Measurements from ENCODE around the gene SLC37A4.

GRCh38 chr11:119065369-119065768, 34.7 kb upstream of the SLC37A4 start:
- TF ChIP-seq MAX (IDR thresholded peaks at IDR 0.05) (no peak), EP300 (IDR thresholded peaks at IDR 0.05; ENCODE audit: borderline replicate concordance) (no peak), TAF1 (IDR thresholded peaks at IDR 0.05; ENCODE audit: low read depth) (no peak), REST (IDR thresholded peaks at IDR 0.05; ENCODE audit: low read depth) (no peak), EGR1 (IDR thresholded peaks at IDR 0.05) (no peak)
